HG03354 (cell line): ENCODE measurements around the gene SERHL2.
"Not testable (repeated sequence)": the region's sequence is repeated elsewhere in the genome, so short reads cannot be mapped to it uniquely, and the experiment has no call there.

Experiments
- ATAC-seq: cut with Tn5 transposase; IDR thresholded peaks from one replicate; pipeline ENCODE4 v1.9.1; 2021; ENCODE audit warnings: mild to moderate bottlenecking; ENCODE audit not compliant: unreplicated experiment, poor library complexity, severe bottlenecking

SERHL2 gene, protein sequence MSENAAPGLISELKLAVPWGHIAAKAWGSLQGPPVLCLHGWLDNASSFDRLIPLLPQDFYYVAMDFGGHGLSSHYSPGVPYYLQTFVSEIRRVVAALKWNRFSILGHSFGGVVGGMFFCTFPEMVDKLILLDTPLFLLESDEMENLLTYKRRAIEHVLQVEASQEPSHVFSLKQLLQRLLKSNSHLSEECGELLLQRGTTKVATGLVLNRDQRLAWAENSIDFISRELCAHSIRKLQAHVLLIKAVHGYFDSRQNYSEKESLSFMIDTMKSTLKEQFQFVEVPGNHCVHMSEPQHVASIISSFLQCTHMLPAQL

DNA sequence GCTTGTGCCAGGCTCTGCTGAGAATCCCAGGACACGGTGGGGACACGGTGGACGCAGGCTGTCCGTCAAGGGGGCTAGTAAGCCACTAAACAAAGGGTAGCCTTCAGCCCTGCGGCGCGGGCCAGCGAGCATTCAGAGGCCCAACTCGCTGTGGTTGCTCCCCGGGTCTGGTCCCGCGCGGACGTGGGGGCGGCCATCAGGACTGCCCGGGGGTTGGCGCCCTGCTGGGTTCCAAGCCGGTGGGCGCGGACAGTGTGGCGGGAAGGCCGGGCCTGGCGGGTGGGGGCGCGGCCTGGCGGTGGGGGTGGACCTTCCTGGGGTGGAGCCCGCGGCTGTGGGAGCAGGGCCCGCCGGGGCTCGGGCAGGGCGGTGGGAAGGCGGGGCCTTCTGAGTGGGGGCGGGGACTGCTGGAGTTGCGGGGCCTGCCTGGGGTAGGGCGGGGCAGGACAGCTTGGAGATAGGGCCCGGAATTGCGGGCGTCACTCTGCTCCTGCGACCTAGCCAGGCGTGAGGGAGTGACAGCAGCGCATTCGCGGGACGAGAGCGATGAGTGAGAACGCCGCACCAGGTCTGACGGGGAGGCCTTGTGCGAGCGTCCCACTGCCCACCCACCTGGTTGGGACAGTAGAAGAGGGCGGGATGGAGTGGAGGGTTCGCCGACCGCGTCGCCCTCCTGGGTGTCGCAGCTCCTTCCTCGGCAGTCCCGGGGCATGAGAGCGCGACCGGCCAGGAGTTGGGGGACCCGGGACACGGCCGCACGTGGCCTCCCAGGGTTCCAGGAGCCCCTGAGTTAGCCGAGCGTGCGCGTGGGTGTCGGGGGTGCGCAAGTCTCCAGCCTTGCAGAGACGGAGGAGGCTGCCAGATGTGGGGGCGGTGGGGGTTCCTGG, at the start of gene SERHL2:
Gene SERHL2, plus strand, starts transcription at position 482 of the 887 bp plus-strand sequence. Its CDS starts 65 bp downstream, at position 547.
- ATAC-seq, result no peak

DNA sequence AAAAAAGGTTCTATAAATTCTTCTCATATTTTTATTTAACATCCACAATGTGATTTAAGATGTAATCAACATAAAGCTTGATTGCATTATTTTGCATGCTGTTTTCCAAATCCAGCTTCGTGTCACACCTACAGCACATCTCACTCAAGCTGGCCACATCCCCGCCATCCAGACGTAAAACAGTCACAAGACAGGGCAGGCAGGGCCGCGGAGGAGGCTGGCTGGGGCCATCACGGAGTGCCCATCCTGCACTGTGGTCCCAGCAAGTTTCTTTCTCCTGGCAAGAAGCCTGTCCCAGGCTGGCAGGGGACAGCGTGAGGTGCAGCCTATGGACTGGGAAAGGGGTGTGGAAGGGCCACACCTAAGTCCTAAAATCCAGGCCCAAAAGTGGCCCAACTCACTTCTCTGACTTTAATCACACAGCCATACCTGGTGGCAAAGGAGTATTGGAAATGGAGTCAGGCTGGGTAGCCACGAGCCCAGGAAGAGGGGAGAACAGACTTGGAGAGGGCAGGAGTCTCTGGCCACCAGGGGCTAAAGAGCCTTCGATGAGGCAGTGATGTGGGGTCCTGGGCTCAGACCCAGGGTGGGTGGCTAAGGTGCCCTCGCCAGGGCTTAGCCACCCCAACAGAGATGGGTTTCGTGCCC, 45.3 kb upstream of the SERHL2 start:
- not testable (repeated sequence) for ATAC-seq

DNA sequence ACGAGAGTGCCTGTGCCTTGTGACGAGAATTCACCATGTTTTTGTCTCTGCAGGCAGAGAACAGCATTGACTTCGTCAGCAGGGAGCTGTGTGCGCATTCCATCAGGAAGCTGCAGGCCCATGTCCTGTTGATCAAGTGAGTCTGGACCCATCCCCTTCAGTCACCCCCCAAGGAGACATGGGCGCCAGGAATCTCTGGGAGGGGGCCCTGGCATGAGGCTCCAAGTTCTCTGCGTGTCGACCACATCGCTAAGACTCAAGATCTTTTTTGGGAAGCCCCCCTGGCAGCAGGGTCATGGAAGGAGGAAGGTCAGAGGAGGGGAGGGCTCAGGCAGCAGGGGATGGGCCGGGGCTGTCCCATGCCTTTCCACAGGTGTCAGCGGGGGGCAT, 44.8 kb upstream of the SERHL2 start:
- ATAC-seq, result not testable (repeated sequence)

DNA sequence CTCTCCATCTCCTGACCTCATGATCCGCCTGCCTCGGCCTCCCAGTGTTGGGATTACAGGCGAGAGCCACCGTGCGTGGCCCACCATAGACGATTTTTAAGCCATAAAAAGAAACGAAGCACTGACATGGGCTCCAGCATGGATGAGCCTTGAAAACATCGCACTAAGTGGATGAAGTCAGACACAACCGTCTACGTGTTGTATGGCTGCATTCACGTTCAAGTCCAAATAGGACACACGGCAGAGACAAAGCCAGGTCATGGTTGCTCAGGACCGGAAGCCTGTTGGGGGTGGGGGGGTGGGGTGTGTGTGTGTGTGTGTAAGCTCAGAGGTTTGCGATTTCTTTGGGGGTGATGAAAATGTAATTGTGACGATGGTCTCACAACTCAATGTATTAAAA, 44.2 kb upstream of the SERHL2 start:
- ATAC-seq, result no peak

DNA sequence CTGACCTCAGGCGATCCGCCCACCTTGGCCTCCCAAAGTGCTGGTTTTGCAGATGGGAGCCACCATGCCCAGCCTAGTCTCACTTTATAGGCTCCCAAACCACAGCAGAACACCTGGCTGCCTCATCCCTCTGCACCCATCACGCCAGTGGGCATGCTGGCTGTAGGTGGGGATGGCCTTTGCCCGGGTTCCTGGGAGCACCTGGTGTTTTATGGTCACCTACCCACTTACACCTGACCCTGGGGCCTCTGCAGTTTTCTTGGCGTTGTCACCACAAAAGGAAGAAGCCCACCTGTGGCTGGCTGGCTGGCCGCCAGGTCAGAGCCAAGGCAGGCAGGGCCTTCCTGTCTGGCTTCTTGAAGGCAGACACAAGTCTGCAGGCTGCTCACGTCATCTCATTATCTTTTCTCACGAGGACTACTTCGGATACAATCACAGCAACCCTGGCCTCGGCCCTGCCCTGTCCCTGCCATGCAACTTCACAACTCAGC, 42.3 kb upstream of the SERHL2 start:
- ATAC-seq, result no peak

DNA sequence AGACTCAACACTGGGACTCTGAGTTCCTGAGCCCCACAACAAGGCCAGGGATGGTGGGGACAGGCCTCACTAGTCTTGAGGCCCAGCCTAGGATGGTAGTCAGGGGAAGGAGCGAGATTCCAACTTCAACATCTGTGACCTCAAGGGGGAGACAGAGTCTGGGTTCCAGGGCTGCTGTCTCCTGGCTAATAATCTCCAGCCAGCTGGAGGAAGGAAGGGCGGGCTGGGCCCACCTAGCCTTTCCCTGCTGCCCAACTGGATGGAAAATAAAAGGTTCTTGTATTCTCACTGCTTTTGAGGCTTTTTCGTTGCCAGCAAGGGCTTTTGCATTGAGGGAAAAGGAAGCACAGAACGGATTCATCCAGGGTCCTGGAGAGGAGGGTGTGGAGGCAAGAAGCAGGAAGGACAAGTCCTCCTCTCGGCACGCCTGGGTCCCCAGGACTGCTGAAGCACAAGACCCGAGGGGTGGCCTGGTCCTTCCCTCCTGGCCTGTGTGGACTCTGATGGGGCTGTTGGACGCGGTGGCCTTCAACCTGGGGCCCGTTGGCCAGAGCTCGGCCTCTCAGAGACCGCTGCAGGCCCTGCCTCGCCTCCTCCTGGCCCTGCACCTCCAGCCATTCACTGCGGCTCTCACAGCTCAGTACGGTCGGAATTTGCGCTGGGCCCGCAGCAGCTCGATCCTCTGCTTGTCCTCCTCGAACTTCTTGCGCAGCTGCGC, 41.3 kb upstream of the SERHL2 start:
- not testable (repeated sequence) for ATAC-seq

DNA sequence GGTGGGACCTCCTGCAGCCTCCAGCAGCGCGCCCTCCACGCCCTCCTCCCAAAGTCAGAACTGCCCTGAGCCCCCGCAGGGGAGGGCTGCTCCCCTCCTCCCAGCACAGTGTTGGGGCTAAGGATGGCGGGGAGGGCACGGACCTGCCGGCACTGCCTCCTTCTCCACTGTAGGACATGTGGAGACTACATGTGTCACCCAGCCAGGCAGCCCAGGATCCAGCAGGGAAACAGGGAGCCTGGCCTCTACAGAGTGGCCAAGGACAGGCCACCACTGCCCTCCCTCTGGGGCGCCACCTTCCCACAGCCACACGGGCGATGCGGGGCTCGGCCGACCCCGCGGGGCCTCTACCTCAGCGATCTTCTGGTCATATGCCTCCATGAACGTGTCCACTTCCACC, 39.4 kb upstream of the SERHL2 start:
- not testable (repeated sequence) for ATAC-seq

DNA sequence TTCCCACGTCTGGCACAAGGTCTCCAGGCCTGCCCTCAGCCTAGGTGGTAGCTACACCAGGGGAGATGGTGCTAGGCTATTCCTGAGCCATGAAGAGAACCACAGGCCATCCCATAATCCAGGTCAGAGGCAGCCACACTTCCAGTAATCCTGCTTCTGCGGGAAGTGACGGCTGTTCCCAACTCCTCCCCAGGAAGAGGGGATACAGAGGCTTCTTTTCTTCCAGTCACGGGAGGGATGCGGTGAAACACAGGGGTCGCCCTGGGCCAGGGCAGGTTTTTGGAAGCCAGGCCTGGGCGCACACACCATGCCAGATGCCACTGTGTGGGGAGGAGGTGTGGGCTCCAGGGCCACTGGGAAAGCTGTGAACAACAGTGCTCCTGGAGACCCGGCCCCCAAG, 38.5 kb upstream of the SERHL2 start:
- ATAC-seq, result not testable (repeated sequence)

DNA sequence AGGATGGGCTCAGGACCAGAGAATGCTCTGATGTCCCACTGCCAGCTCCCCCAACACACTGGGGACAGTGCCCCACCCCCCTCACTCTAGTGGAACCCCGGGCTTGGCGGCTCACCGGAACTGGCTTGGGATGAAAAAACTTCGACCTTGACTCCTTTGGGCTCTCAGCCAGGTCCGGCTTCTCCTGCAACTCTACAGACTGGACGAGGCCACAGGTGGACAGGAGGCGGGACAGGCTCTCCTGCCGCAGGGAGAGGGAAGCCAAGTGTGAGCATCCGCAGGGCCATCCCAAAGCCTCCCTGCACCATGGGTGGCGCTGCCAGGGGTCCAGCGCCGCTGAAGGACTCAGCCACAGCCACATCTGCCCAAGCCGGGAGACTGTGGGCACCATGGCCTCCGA, 37.9 kb upstream of the SERHL2 start:
- no peak for ATAC-seq

DNA sequence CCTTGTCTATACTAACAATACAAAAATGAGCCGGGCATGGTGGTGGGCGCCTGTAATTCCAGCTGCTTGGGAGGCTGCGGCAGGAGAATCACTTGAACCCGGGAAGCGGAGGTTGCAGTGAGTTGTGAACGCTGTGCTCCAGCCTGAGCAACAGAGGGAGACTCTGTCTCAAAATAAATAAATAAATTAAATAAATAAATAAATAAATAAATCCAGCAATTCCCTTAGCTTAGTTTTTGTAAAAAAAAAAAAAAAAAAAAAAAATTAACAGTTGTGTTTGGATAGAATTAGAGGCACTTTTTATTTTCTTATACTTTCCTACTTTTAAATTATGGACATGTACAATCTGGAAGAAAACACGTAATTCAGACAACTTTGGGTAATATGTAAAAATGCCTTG, 36.7 kb upstream of the SERHL2 start:
- not testable (repeated sequence) for ATAC-seq

DNA sequence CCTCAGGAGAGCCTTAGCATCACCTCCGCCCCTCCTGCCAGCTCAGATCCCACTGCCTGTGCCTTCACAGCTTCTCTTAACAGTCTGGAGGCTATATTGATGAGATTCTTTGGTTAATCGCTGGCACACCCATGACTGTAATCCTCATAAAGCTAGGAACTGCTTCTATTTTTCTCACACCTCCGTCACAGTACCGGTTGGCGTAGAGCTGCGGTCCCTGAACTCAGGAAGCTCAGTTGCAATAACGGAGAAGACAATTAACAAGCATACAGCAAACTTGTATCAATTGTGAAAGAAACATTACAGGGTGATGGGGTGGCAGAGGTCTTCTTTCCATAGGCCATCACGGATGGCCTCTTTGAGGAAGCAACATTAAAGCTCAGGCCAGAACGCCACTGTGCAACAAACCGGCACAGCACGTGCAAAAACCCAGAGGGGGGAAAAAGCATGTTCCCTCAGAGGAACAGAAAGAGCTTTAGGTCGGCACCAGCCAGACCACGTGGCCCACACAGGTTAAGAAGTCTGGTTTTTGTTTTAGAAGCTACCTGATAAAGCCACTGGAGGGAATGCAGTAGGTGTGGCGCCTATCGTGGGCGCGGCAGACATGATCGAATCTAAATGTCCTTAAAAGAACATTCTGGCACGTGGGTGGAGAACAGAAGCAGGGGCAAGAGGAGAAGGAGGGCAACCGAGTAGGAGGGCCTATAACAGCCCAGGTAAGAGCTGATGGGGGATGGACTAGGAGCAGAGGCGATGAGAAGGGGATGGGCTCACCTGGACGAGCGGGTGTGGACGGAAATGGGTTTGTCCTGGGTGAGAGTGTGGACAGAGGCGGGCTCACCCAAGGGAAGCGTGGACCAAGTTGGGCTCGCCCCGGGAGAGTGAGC, 34.9 kb upstream of the SERHL2 start:
- peak; percentile 11 for ATAC-seq

DNA sequence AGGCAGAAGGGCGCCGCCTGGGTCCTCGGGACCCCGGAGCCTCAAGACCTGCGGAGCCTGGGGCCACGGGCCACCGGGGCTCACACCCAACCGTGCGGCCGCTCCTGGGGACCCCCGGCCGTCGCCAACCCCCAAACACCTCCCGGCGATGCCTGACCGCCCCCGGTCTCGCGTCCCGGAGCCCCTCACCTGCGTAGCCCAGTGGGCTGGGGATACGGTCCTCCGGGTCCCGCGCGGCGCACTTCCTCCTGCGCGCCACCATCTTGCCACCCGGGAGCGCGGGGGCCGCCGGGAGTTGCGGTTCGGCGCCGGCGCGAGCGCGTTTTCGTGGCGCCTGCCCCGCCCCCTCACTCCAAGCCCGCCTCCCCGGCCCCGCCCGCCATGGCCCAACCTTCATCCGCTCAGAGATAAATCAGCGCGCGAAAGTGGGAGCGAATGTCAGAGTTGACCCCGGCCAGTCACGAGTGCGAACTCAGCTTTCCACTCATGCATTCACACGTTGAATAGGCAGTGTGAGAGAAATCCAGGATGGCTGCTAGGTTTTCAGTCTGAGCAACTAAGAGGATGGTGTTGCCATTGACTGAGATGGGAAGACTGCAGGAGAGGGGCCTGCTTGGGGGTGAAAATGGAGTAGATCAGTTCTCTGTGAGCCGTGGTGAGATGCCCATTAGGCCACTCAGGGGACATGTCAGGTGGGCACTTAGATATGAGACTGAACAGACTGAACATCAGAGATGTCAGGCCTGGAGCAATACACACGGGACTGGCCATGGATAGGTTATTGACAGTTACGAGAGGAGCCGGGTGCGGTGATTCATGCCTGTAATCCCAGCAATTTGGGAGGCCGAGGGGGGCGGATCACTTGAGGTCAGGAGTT, 34.0 kb upstream of the SERHL2 start, which contains the start of gene RRP7A:
Gene RRP7A, minus strand, starts transcription at position 272 of the 877 bp plus-strand sequence. Its CDS starts 10 bp downstream, at position 262.
- ATAC-seq, result peak; percentile 80

DNA sequence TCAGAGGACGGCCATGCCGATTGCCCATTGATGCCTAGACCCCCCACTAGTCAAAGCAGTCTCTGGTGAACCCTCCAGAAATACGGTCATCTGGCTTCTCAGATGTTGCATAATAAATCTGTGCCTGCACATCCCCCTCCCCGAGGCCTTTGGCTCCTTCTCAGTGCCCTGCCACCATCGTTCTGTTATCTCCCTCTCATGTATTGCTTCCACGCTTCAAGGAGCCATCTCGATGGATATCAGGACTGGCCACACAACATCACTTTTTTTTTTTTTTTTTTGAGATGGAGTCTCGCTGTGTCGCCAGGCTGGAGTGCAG, 32.6 kb upstream of the SERHL2 start:
- ATAC-seq, result no peak

DNA sequence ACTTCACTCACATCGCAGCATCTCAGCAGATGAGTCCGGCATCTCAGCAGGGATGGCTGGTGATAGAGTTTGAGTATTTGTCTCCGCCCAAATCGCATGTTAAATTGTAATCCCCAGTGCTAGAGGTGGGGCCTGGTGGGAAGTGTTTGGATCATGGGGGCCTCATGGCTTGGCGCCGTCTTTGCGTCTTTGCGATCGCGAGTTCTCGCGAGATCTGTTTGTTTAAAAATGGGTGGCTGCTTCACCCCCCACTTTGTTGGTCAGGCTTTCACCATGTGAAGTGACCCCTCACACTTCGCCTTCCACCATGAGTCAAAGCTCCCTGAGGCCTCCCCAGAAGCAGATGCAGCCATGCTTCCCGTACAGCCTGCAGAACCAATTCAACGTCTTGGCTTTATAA, 31.2 kb upstream of the SERHL2 start:
- no peak for ATAC-seq

DNA sequence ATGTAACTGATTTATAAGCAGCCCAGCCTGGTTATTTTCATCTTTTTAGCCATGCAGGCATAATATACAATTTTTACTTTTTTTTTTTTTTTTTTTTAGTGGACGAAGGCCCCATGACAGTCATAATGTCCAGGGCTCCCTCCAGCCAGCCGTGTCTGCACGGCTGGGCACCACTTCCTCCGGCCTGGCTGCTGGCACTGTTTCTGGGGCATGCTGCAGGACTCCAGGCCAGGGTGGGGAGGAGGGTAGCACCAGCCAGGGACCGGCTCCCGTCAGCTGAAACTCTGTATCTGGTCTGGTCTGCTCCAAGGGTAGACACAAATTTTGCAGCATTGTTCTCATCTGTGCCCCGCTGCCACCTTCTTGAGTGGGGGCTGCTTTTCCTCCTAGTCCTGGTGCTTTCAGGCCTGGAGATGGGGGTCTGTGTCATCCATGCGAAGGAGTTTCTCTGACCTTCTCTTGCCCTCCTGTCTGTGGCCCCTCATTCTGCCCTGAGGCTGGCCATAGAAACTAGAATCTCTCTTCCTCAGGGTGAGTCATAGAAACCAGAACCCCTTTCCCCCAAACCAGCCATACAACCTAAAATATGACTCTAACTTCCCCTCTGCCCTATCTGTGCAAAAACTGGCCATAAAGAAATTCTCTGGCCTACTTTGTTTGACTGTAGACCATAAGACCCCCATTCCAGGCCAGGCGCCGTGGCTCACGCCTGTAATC, 25.0 kb upstream of the SERHL2 start:
- no peak for ATAC-seq

DNA sequence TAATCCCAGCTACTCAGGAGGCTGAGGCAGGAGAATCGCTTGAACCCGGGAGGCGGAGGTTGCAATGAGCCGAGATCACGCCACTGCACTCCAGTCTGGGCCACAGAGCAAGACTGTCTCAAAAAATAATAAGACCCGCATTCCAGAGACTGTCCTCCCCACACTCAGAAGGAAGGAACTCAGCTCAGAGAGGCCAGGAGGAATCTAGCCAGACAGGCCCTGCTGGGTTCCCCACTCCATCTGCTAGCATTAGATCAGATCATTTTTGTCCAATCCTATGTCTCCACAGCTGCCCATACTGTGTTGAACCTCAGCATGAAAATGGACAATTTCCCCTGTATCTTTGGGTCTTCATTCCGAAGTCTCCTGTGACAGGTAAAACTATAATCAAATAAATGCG, 24.3 kb upstream of the SERHL2 start:
- ATAC-seq, result not testable (repeated sequence)

DNA sequence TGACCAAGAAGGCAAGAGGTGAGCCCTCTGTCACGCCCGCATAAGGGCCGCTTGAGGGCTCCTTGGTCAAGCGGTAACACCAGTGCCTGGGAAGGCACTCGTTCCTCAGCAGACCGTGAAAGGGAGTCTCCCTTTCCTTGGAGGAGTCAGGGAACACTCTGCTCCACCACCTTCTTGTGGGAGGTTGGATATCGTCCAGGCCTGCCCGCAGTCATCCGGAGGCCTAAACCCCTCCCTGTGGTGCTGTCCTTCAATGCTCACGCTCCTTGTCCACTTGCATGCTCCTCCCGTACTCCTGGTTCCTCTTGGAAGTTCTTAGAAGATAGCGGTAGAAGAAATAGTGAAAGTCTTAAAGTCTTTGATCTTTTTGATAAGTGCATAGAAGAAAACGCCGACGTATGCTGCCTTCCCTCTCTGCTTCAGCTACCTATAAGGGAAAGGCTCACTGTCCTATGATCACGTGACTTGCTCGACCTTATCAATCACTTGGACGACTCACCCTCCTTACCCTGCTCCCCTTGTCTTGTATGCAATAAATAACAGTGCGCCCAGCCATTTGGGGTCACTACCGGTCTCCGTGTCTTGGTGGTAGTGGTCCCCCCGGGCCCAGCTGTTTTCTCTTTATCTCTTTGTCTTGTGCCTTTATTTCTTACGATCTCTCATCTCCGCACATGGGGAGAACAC, 22.2 kb upstream of the SERHL2 start:
- ATAC-seq, result not testable (repeated sequence)
